Mesenchymal stem cell (in vitro differentiated cells and primary cell): Measurements from ENCODE around the gene ZBTB12.
A peak's percentile ranks its signal among the peaks of the same experiment; 100 is the strongest.
"Not testable (repeated sequence)": the region's sequence is repeated elsewhere in the genome, so short reads cannot be mapped to it uniquely, and the experiment has no call there.

Experiments
- DNase-seq: peaks from one replicate; pipeline ENCODE4 v3.0.0-alpha.2; 2013
- H2AFZ ChIP-seq: one replicate; pipeline ENCODE4 v1.6.1; 2013; ENCODE audit warnings: low read depth, mild to moderate bottlenecking, control low read depth, inconsistent platforms, low read length, moderate library complexity
- H2AK5ac ChIP-seq: 2 replicates; pipeline ENCODE4 v1.6.1; 2013; ENCODE audit warnings: low read length, moderate library complexity, mild to moderate bottlenecking, inconsistent platforms; ENCODE audit not compliant: severe bottlenecking
- H2BK120ac ChIP-seq: one replicate; pipeline ENCODE4 v1.6.1; 2013; ENCODE audit warnings: low read depth, mild to moderate bottlenecking, inconsistent platforms, low read length, moderate library complexity
- H2BK12ac ChIP-seq, 2 experiments: one replicate each; pipeline ENCODE4 v1.6.1; 2013; ENCODE audit warnings: inconsistent platforms in 2 of 2, low read length in 2 of 2, mild to moderate bottlenecking in 2 of 2, moderate library complexity in 2 of 2, control low read depth in 1 of 2
- H2BK15ac ChIP-seq: one replicate; pipeline ENCODE4 v1.6.1; 2013; ENCODE audit warnings: mild to moderate bottlenecking, low read depth, inconsistent platforms; ENCODE audit not compliant: poor library complexity, severe bottlenecking
- H2BK5ac ChIP-seq: 2 replicates; pipeline ENCODE4 v1.6.1; 2013; ENCODE audit warnings: low read depth, mild to moderate bottlenecking, low read length, control low read depth, inconsistent platforms; ENCODE audit not compliant: poor library complexity, severe bottlenecking
- H3K14ac ChIP-seq, 2 experiments: one replicate each; pipeline ENCODE4 v1.6.1; 2013; ENCODE audit warnings: inconsistent platforms in 2 of 2, low read length in 2 of 2, control low read depth in 1 of 2, mild to moderate bottlenecking in 1 of 2, moderate library complexity in 1 of 2
- H3K18ac ChIP-seq, 2 experiments: one replicate each; pipeline ENCODE4 v1.6.1; 2013; ENCODE audit warnings: inconsistent platforms in 2 of 2, low read length in 2 of 2, control low read depth in 1 of 2, low read depth in 1 of 2, mild to moderate bottlenecking in 1 of 2
- H3K23ac ChIP-seq, 2 experiments: one replicate each; pipeline ENCODE4 v1.6.1; 2013; ENCODE audit warnings: inconsistent platforms in 2 of 2, low read length in 2 of 2, mild to moderate bottlenecking in 2 of 2, moderate library complexity in 2 of 2, control low read depth in 1 of 2
- H3K27ac ChIP-seq: 2 replicates; pipeline ENCODE4 v1.5.1; 2013; ENCODE audit warnings: mild to moderate bottlenecking, moderate library complexity, low read length, control low read depth, inconsistent platforms; ENCODE audit not compliant: poor library complexity, severe bottlenecking
- H3K27me3 ChIP-seq, 2 experiments: 2 replicates each; pipeline versions ENCODE4 v1.6.1 to v1.7.0; 2013; ENCODE audit warnings: low read length in 2 of 2, mild to moderate bottlenecking in 2 of 2, moderate library complexity in 2 of 2, control low read depth in 1 of 2, inconsistent platforms in 1 of 2; ENCODE audit not compliant: control insufficient read depth in 1 of 2, insufficient read depth in 1 of 2
- H3K36me3 ChIP-seq, 2 experiments: 2 replicates each; pipeline versions ENCODE4 v1.6.1 to v1.7.0; 2013; ENCODE audit warnings: low read length in 2 of 2, control low read depth in 1 of 2, inconsistent platforms in 1 of 2, low read depth in 1 of 2, mild to moderate bottlenecking in 1 of 2; ENCODE audit not compliant: insufficient read depth in 2 of 2, control insufficient read depth in 1 of 2
- H3K4ac ChIP-seq, 2 experiments: one replicate each; pipeline ENCODE4 v1.6.1; 2013; ENCODE audit warnings: inconsistent platforms in 2 of 2, low read length in 2 of 2, mild to moderate bottlenecking in 2 of 2, moderate library complexity in 2 of 2, control low read depth in 1 of 2, low read depth in 1 of 2
- H3K4me1 ChIP-seq: 2 replicates; pipeline ENCODE4 v1.6.1; 2013; ENCODE audit warnings: low read depth, low read length, control low read depth; ENCODE audit not compliant: control insufficient read depth, insufficient read depth
- H3K4me2 ChIP-seq: 2 replicates; pipeline ENCODE4 v1.6.1; 2013; ENCODE audit warnings: low read length, mild to moderate bottlenecking, inconsistent platforms; ENCODE audit not compliant: poor library complexity, severe bottlenecking
- H3K4me3 ChIP-seq, 2 experiments: 2 replicates each; pipeline versions ENCODE4 v1.5.1 to v1.7.0; 2013; ENCODE audit warnings: low read length in 2 of 2, mild to moderate bottlenecking in 2 of 2, control low read depth in 1 of 2, low read depth in 1 of 2; ENCODE audit not compliant: insufficient read depth in 1 of 2
- H3K79me1 ChIP-seq: replicated peaks from 2 replicates; pipeline ENCODE4 v1.6.1; 2013; ENCODE audit warnings: mild to moderate bottlenecking, control low read depth, low read length, inconsistent platforms; ENCODE audit not compliant: poor library complexity, severe bottlenecking
- H3K9ac ChIP-seq: 2 replicates; pipeline ENCODE4 v1.7.0; 2013; ENCODE audit warnings: mild to moderate bottlenecking, low read length, moderate library complexity
- H3K9me3 ChIP-seq: 2 replicates; pipeline ENCODE4 v1.7.0; 2013; ENCODE audit warnings: mild to moderate bottlenecking, low read length; ENCODE audit not compliant: control insufficient read depth
- H4K8ac ChIP-seq: one replicate; pipeline ENCODE4 v1.6.1; 2013; ENCODE audit warnings: inconsistent platforms, mild to moderate bottlenecking, low read length, moderate library complexity
- H4K91ac ChIP-seq: one replicate; pipeline ENCODE4 v1.6.1; 2013; ENCODE audit warnings: mild to moderate bottlenecking, low read length, inconsistent platforms
- WGBS: methylation state at CpG from one replicate; pipeline ENCODE4 v1.1.7; 2013; ENCODE audit warnings: mixed read lengths; 5-methylcytosine and 5-hydroxymethylcytosine counted together

The ZBTB12 gene

DNA sequence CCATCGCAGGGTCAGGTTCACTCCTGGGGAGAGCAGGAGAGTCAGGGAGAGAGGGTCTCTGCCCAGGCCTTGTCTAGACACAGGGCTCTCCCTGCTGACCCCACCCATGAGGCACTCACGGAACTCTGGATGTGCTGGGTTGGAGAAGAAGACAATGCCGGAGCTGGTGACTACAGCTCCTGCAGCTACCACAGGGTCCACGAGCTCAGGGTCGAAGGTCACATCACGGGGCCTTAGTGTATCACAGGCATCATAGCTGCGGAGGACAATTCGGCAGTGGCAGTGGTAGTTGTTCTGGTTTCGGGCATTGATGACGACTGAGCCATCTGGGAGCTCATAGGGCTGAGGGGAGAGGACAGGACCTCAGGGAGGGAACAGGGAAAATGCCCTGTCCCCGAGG is 42.0 kb downstream of the ZBTB12 start:
- Histone ChIP-seq H2BK12ac (no peak overlapping the region), H3K18ac (no peak overlapping the region), H4K8ac (no peak overlapping the region)

GRCh38 chr6:31858707-31859106 is 43.2 kb downstream of the ZBTB12 start:
- Histone ChIP-seq H3K18ac (no peak overlapping the region), H2BK5ac (no peak overlapping the region), H2AK5ac (no peak overlapping the region), H3K4ac (no peak overlapping the region), H3K4me1 (peaks cover 11% of the 10 kb centered on the region), H3K9me3 (no peaks in the 10 kb centered on the region), H2BK15ac (no peak overlapping the region), H3K27ac (no peak overlapping the region), H3K4me3 (no peak overlapping the region), H3K36me3 (peaks cover 36 to 43% of the 10 kb centered on the region in 2 experiments), H2BK120ac (no peak overlapping the region), H3K23ac (no peak overlapping the region), H3K4me2 (no peak overlapping the region), H3K27me3 (no peaks in the 10 kb centered on the region), H4K91ac (no peak overlapping the region), H3K9ac (no peak overlapping the region), H2AFZ (no peak overlapping the region), H2BK12ac (no peak overlapping the region), H3K79me1 (peaks cover 33% of the 10 kb centered on the region), H3K14ac (no peak overlapping the region), H4K8ac (no peak overlapping the region)
- no peak for DNase-seq
- WGBS, result 91% methylated on average over 7 of the region's 8 CpGs

More for the DNA sequence above, 42.0 kb downstream of the ZBTB12 start:
- Histone ChIP-seq H3K79me1 (peaks cover 33% of the 10 kb centered on the region), H3K23ac (no peak overlapping the region), H3K4me1 (peaks cover 11% of the 10 kb centered on the region), H3K9me3 (no peaks in the 10 kb centered on the region), H4K91ac (no peak overlapping the region), H2BK5ac (no peak overlapping the region), H2AFZ (no peak overlapping the region), H2BK120ac (no peak overlapping the region), H3K9ac (no peak overlapping the region), H3K27ac (no peak overlapping the region), H3K4me3 (no peak overlapping the region), H3K4ac (no peak overlapping the region), H3K14ac (no peak overlapping the region), H3K27me3 (no peaks in the 10 kb centered on the region), H3K36me3 (peaks cover 36 to 43% of the 10 kb centered on the region in 2 experiments), H3K4me2 (no peak overlapping the region), H2AK5ac (no peak overlapping the region), H2BK15ac (no peak overlapping the region)
- 99% methylated on average over 11 of the region's 11 CpGs for whole genome bisulfite sequencing
- no peak for DNase-seq

DNA sequence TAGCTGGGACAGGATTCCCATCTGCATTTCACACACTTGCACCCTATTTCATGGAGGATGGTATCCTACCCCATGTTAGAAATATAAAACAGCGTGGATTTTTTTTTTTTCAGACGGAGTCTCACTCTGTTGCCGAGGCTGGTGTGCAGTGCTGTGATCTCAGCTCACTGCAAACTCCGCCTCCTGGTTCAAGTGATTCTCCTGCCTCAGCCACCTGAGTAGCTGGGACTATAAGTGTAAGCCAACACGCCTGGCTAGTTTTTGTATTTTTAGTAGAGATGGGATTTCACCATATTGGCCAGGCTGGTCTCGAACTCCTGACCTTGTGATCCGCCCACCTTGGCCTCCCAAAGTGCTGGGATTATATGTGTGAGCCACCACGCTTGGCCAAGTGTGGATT is 44.1 kb downstream of the ZBTB12 start:
- H3K23ac ChIP-seq, H2BK12ac ChIP-seq, H3K9ac ChIP-seq, H3K27ac ChIP-seq, H4K8ac ChIP-seq, H3K4me1 ChIP-seq, H2BK5ac ChIP-seq, H2AFZ ChIP-seq, DNase-seq, H4K91ac ChIP-seq, H3K27me3 ChIP-seq, H3K18ac ChIP-seq, H2BK15ac ChIP-seq, H2AK5ac ChIP-seq, H3K4me2 ChIP-seq, H3K4ac ChIP-seq, H3K14ac ChIP-seq, H3K4me3 ChIP-seq, H2BK120ac ChIP-seq, H3K9me3 ChIP-seq: not testable (repeated sequence)
- 94% methylated on average over 8 of the region's 8 CpGs for WGBS
- peaks cover 33% of the 10 kb centered on the region for H3K79me1 ChIP-seq
- H3K36me3 ChIP-seq, result peaks cover 36 to 43% of the 10 kb centered on the region in 2 experiments

- H3K23ac ChIP-seq, result peak overlapping the region in 1 of 2 experiments; percentile 41
- H3K4me1 ChIP-seq, result peaks cover 11% of the 10 kb centered on the region
- not testable (repeated sequence) for H2BK5ac ChIP-seq, H3K4ac ChIP-seq, H3K9ac ChIP-seq, H2BK120ac ChIP-seq, H3K27me3 ChIP-seq, H3K18ac ChIP-seq, H3K4me2 ChIP-seq, H2BK15ac ChIP-seq, DNase-seq, H3K9me3 ChIP-seq, H3K79me1 ChIP-seq, H3K14ac ChIP-seq, H4K91ac ChIP-seq, H2AK5ac ChIP-seq, H4K8ac ChIP-seq, H3K36me3 ChIP-seq, H2BK12ac ChIP-seq, H3K4me3 ChIP-seq, H3K27ac ChIP-seq
- H2AFZ ChIP-seq, result peak overlapping the region; percentile 36
- 61% methylated on average over 30 of the region's 35 CpGs for WGBS
Measured at GRCh38 chr6:31851980-31852718, 49.7 kb downstream of the ZBTB12 start.
